Body of pancreas (tissue), 4 donors: Measurements from ENCODE around the gene MRPL55. TPM values are rescaled to one million over a fixed set of nuclear protein-coding genes. Genes with fewer than 3 reads are reported as not detected.

Experiments
- ATAC-seq: fragments of 150-250 bp; one replicate; pipeline ENCODE4 v1.9.1; 2016
- DNase-seq, 4 donors: peaks; one replicate each; pipeline ENCODE4 v3.0.0-alpha.2; 2019
- H3K27ac ChIP-seq, 4 donors: fragments of 200-600 bp; sonication (generic); 1 replicate in 3 of 4; 2 replicates in 1 of 4; pipeline versions ENCODE4 v1.5.1 to v1.6.1; 2016 to 2019; ENCODE audit warnings: mild to moderate bottlenecking in 1 of 4, mixed read lengths in 1 of 4, moderate library complexity in 1 of 4
- H3K27me3 ChIP-seq, 2 donors: fragments of 200-600 bp; sonication (generic); one replicate each; pipeline ENCODE4 v1.6.0; 2016; ENCODE audit warnings: mild to moderate bottlenecking in 1 of 2
- H3K36me3 ChIP-seq, 2 donors: fragments of 200-600 bp; sonication (generic); replicated peaks in 1 of 2; 2 replicates each; pipeline ENCODE4 v1.5.1; 2016; ENCODE audit warnings: low read depth in 2 of 2; ENCODE audit not compliant: insufficient read depth in 1 of 2
- H3K4me1 ChIP-seq: fragments of 200-600 bp; sonication (generic); one replicate; pipeline ENCODE4 v1.6.0; 2016
- H3K4me3 ChIP-seq, 2 donors: fragments of 200-600 bp; sonication (generic); 1 replicate in 1 of 2; 2 replicates in 1 of 2; pipeline ENCODE4 v1.5.1; 2016 to 2019
- H3K9me3 ChIP-seq, 3 donors: fragments of 200-600 bp; sonication (generic); 1 replicate in 2 of 3; 2 replicates in 1 of 3; pipeline ENCODE4 v1.5.1; 2016
- POLR2A ChIP-seq, 3 donors: fragments of 450-650 bp; IDR thresholded peaks; one replicate each; pipeline ENCODE4 v1.6.1; 2016; ENCODE audit warnings: antibody characterized with exemption in 3 of 3, mild to moderate bottlenecking in 2 of 3
- WGBS, 2 donors: methylation state at CpG; one replicate each; pipeline ENCODE4 v1.1.5; 2017; 5-methylcytosine and 5-hydroxymethylcytosine counted together
- intact Hi-C: fragments of 100-400 bp; cut with DNase I; formaldehyde crosslinking; loops from one replicate; pipeline ENCODE4 v1.15.1; 2023
- microRNA-seq, 2 donors: library from miRNA; unstranded; fragments of <30 nt; microRNA quantifications; one replicate each; pipeline ENCODE4, GENCODE V29; 2016; ENCODE audit warnings: borderline number of aligned reads in 2 of 2, borderline replicate concordance in 2 of 2
- small RNA-seq: library from RNA; depleted of rRNA; stranded (forward); fragments of <200 nt; gene quantifications from one replicate; pipeline ENCODE3, GENCODE V24; 2016
- total RNA-seq, 2 donors: library from RNA; depleted of rRNA; stranded (reverse); fragments of >200 nt; gene quantifications; one replicate each; pipeline ENCODE4 v1.1.0, GENCODE V29; 2016
- TF ChIP-seq, protein P1 (sequence below), 7 experiments: fragments of 450-650 bp in 4 of 7; fragments of 200-600 bp in 3 of 7; sonication (generic) in 3 of 7; IDR thresholded peaks; one replicate each; pipeline ENCODE4 v1.5.1; 2016 to 2019; ENCODE audit warnings: antibody characterized with exemption in 7 of 7

Gene MRPL55
- total RNA-seq, 2 donors from 2014 or later = 65.9 to 68.7 TPM

DNA sequence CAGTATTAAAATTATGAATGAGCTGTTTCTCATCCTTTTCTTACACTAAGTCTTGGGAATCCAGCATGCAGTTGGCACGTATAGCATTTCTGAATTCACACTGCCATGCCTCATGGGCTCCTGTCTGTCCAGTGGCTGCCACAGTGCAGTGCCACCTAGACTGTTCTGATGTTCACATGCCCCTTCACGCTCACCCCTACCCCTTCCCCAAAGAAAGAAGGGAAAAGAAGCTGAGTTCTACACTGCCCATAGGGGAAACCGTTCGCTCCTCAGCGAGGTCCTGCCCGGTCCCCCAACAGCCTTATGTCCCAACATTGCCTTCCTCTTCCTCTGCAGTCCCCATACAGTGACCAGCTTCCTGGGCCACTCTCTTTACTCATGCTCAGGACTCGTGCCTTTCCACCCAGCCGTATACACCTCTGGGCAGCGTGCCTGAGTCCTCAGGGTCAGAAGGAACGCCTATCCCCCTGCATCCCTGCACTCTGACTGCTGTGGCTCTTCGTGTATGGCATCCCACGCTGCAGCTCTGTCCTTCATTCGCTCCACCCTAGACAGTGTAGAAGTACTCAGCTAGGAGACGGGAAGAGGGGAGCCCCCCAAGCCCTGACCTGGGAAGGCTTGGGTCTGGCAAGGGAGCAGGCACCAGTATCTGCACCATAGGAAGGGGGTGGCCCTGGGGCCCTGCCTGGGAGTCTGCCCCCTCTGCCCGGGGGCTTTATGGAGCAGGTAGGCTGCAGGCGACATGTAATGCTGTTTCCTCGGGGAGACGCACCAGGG, 50.7 kb downstream of the MRPL55 start:
- Histone ChIP-seq H3K36me3 (no peaks in the 10 kb centered on the region), H3K4me1 (peaks cover 25% of the 10 kb centered on the region), H3K27me3 (peaks cover 0 to 11% of the 10 kb centered on the region in 2 donors), H3K4me3 (no peak overlapping the region), H3K9me3 (no peaks in the 10 kb centered on the region), H3K27ac (no peak overlapping the region)
- 49 to 66% methylated on average over 11 to 18 of the region's 18 CpGs for WGBS, 2 donors
- intact Hi-C loops = no loop called here
- no peak for ATAC-seq
- TF ChIP-seq POLR2A (IDR thresholded peaks at IDR 0.05) = no peak
- TF ChIP-seq, protein P1, sequence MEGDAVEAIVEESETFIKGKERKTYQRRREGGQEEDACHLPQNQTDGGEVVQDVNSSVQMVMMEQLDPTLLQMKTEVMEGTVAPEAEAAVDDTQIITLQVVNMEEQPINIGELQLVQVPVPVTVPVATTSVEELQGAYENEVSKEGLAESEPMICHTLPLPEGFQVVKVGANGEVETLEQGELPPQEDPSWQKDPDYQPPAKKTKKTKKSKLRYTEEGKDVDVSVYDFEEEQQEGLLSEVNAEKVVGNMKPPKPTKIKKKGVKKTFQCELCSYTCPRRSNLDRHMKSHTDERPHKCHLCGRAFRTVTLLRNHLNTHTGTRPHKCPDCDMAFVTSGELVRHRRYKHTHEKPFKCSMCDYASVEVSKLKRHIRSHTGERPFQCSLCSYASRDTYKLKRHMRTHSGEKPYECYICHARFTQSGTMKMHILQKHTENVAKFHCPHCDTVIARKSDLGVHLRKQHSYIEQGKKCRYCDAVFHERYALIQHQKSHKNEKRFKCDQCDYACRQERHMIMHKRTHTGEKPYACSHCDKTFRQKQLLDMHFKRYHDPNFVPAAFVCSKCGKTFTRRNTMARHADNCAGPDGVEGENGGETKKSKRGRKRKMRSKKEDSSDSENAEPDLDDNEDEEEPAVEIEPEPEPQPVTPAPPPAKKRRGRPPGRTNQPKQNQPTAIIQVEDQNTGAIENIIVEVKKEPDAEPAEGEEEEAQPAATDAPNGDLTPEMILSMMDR (IDR thresholded peaks at IDR 0.05) = no peak
- DNase-seq = no peak

Small RNA genes within 50 kb of the gene (microRNA-seq; reads per million reads assigned to microRNA genes)
- gene MIR3620 = 0.93 to 2.7 reads per million in 2 donors

Small RNA genes within 50 kb of the gene (small RNA-seq; reads per million reads assigned to genes)
- gene AL359510.1 = not detected

Other genes starting within 250 kb of the MRPL55 start
- gene WNT9A, start 161.4 kb downstream of the MRPL55 start, total RNA-seq = 1 to 10 TPM in 1 of 2 donors, under 1 TPM in 1; 0.66 to 2.1 TPM
- not detected for gene WNT3A, start 102.3 kb downstream of the MRPL55 start, total RNA-seq
- 100 to 1,000 TPM; 158 to 203 TPM for gene ARF1, start 26.6 kb downstream of the MRPL55 start, total RNA-seq
- 10 to 100 TPM; 10.9 to 71.2 TPM for gene C1orf35, start 6.0 kb downstream of the MRPL55 start, total RNA-seq
- gene GUK1, start 31.0 kb upstream of the MRPL55 start, total RNA-seq = 100 to 1,000 TPM; 210 to 216 TPM
- gene GJC2, start 40.6 kb upstream of the MRPL55 start, total RNA-seq = 1 to 10 TPM in 1 of 2 donors, under 1 TPM in 1; 0.33 to 1.6 TPM
- 10 to 100 TPM in 1 of 2 donors, 1 to 10 TPM in 1; 4.7 to 13.5 TPM for gene IBA57, start 56.5 kb upstream of the MRPL55 start, total RNA-seq
- 10 to 100 TPM; 14.5 to 34.9 TPM for gene OBSCN, start 98.7 kb upstream of the MRPL55 start, total RNA-seq